ENCODE results near the gene ASIC1.
"Not testable (repeated sequence)": the region's sequence is repeated elsewhere in the genome, so short reads cannot be mapped to it uniquely, and the experiment has no call there.

The ASIC1 gene

GRCh38 chr12:50057000-50057841 is at the start of gene ASIC1:
ASIC1 (plus strand) TSS chr12:50057596; CDS start chr12:50058767, 1,171 bp downstream.
- peak; percentile 67 for DNase-seq (ENCODE audit: low read depth)

- no peak for DNase-seq (ENCODE audit: low read depth)
Observed at GRCh38 chr12:50013361-50014147, 43.8 kb upstream of the ASIC1 start.

- DNase-seq (ENCODE audit: low read depth): no peak
Observed at GRCh38 chr12:50014342-50014741, 43.1 kb upstream of the ASIC1 start.

GRCh38 chr12:50016501-50017475 is 40.6 kb upstream of the ASIC1 start:
- peak; percentile 93 for DNase-seq (ENCODE audit: low read depth)

- peak; percentile 87 for DNase-seq (ENCODE audit: low read depth)
Observed at GRCh38 chr12:50017641-50018040, 39.8 kb upstream of the ASIC1 start.

GRCh38 chr12:50018154-50018553 is 39.2 kb upstream of the ASIC1 start:
- DNase-seq (ENCODE audit: low read depth): peak; percentile 39

- DNase-seq (ENCODE audit: low read depth): no peak
Observed at GRCh38 chr12:50018968-50019367, 38.4 kb upstream of the ASIC1 start.

GRCh38 chr12:50019524-50019923 is 37.9 kb upstream of the ASIC1 start:
- no peak for DNase-seq (ENCODE audit: low read depth)

- no peak for DNase-seq (ENCODE audit: low read depth)
Observed at GRCh38 chr12:50021031-50021430, 36.4 kb upstream of the ASIC1 start.

GRCh38 chr12:50022903-50023302 is 34.5 kb upstream of the ASIC1 start:
- no peak for DNase-seq (ENCODE audit: low read depth)

GRCh38 chr12:50024227-50024626 is 33.2 kb upstream of the ASIC1 start:
- DNase-seq (ENCODE audit: low read depth): no peak

- DNase-seq (ENCODE audit: low read depth): no peak
Observed at GRCh38 chr12:50024805-50025186, 32.6 kb upstream of the ASIC1 start.

GRCh38 chr12:50025187-50026059 is 32.0 kb upstream of the ASIC1 start, which contains the start of gene RACGAP1:
RACGAP1 (minus strand) TSS chr12:50025494; CDS start chr12:50016715, 8,779 bp downstream.
- DNase-seq (ENCODE audit: low read depth): peak; percentile 97

- DNase-seq (ENCODE audit: low read depth): no peak
Observed at GRCh38 chr12:50026691-50027090, 30.7 kb upstream of the ASIC1 start.

- DNase-seq (ENCODE audit: low read depth): not testable (repeated sequence)
Observed at GRCh38 chr12:50030449-50030848, 26.9 kb upstream of the ASIC1 start.

- DNase-seq (ENCODE audit: low read depth): no peak
Observed at GRCh38 chr12:50032515-50032853, 24.9 kb upstream of the ASIC1 start.

- DNase-seq (ENCODE audit: low read depth): no peak
Observed at GRCh38 chr12:50032854-50033581, 24.4 kb upstream of the ASIC1 start.

GRCh38 chr12:50038336-50038735 is 19.1 kb upstream of the ASIC1 start:
- DNase-seq (ENCODE audit: low read depth): no peak

GRCh38 chr12:50039151-50039835 is 18.1 kb upstream of the ASIC1 start:
- DNase-seq (ENCODE audit: low read depth): peak; percentile 54

- no peak for DNase-seq (ENCODE audit: low read depth)
Observed at GRCh38 chr12:50040657-50041056, 16.7 kb upstream of the ASIC1 start.
